ENCODE data around the gene PRDM15. TPM values are rescaled to one million over a fixed set of nuclear protein-coding genes. Genes with fewer than 3 reads are reported as not detected.

PRDM15 gene
- total and polyA plus RNA-seq, 2 donors (not counting 3 experiments of a cell fraction or from before 2014, with no cell fraction given), result 11.8 to 12.9 TPM

GRCh38 chr21:41825881-41826280 is 53.3 kb downstream of the PRDM15 start:
- BruUV-seq (replicated peaks), result no TSS peak
- Histone ChIP-seq H2AFZ (ENCODE audit: low read depth, low read length) (no peak overlapping the region), H3K27me3 (ENCODE audit: control insufficient read depth in 2 of 2, insufficient read depth in 2 of 2, low read length in 2 of 2) (no peaks in the 10 kb centered on the region), H3K9ac (replicated peaks; ENCODE audit: extremely low read depth, insufficient read depth, low read length) (no peak overlapping the region), H4K20me1 (replicated peaks; ENCODE audit: control insufficient read depth, extremely low read depth, insufficient read depth, low read length) (no peaks in the 10 kb centered on the region), H3K79me2 (ENCODE audit: control insufficient read depth, insufficient read depth, low read length) (no peaks in the 10 kb centered on the region), H3K27ac (ENCODE audit: insufficient read depth, low read depth, low read length) (no peak overlapping the region), H3K4me2 (ENCODE audit: insufficient read depth, low read length) (no peak overlapping the region), H3K4me1 (ENCODE audit: control insufficient read depth, extremely low read depth, insufficient read depth, low read length) (no peaks in the 10 kb centered on the region), H3K36me3 (ENCODE audit: control insufficient read depth in 2 of 2, extremely low read depth in 1 of 2, insufficient read depth in 2 of 2, low read length in 2 of 2) (no peaks in the 10 kb centered on the region), H3K9me3 (replicated peaks; ENCODE audit: control insufficient read depth, insufficient read depth, low read length) (no peaks in the 10 kb centered on the region), H3K9me1 (replicated peaks; ENCODE audit: control insufficient read depth, extremely low read depth, insufficient read depth, low read length) (no peaks in the 10 kb centered on the region), H3K4me3 (replicated peaks in 1 of 3; ENCODE audit: insufficient read depth in 1 of 3, low read depth in 1 of 3, low read length in 3 of 3) (no peak overlapping the region)
- FAIRE-seq (no peak), DNase-seq (ENCODE audit: low read depth, low spot score) (no peak)
- TF ChIP-seq MYC (IDR thresholded peaks at IDR 0.05; ENCODE audit: low read depth, low read length), result no peak
- TF ChIP-seq, protein P1, sequence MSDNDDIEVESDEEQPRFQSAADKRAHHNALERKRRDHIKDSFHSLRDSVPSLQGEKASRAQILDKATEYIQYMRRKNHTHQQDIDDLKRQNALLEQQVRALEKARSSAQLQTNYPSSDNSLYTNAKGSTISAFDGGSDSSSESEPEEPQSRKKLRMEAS (IDR thresholded peaks at IDR 0.05; ENCODE audit: insufficient read depth, insufficient read length), result no peak
- no peak for TF ChIP-seq POLR2A (IDR thresholded peaks at IDR 0.05; ENCODE audit: low read depth, low read length)
- no peak for TF ChIP-seq GATA2 (IDR thresholded peaks at IDR 0.05; ENCODE audit: insufficient read depth, insufficient read length, low read depth, low read length)
- TF ChIP-seq CTCF (IDR thresholded peaks at IDR 0.05; ENCODE audit: extremely low read depth in 1 of 2, insufficient read depth in 1 of 2, low read depth in 1 of 2, low read length in 2 of 2), result no peak
- TF ChIP-seq POLR2AphosphoS5 (IDR thresholded peaks at IDR 0.05; ENCODE audit: insufficient read depth, low read depth, low read length), result no peak
- TF ChIP-seq JUN (IDR thresholded peaks at IDR 0.05; ENCODE audit: borderline replicate concordance, insufficient read depth, insufficient read length, low read depth), result no peak
- dilution Hi-C loops (cut with MboI; ENCODE audit: extremely low pct_ligation_motif_present, low sequenced_read_pairs) (no loop called here), intact Hi-C loops (cut with micrococcal nuclease) (no loop called here)
- CTCF ChIA-PET, result interaction anchor here (1.3 kb wide), 1 partner anchor 9 kb away, joined by 9 read pairs; no protein-coding TSS in a partner anchor
- POLR2A ChIA-PET, result no interaction called here
